Calu3 (cell line): ENCODE data around the gene UTY. TPM values are rescaled to one million over a fixed set of nuclear protein-coding genes. Genes with fewer than 3 reads are reported as not detected.

Experiments used
- BruUV-seq: library from RNA; stranded (reverse); fragments of 400-500 nt; replicated peaks from 2 replicates; lab custom pipeline; 2021; lab: Mats Ljungman, UMichigan
- CTCF ChIA-PET: fragments of 300-600 bp; sonication (Branson Sonifier 250); formaldehyde crosslinking; loops from one replicate; lab custom pipeline; 2022; ENCODE audit warnings: antibody characterized with exemption; lab: Charles Lee
- DNase-seq: peaks from one replicate; pipeline ENCODE4 v3.0.0; 2022
- H3K27ac Mint-ChIP-seq: one replicate; pipeline ENCODE4 v1.8.0; 2022; ENCODE audit warnings: mixed read lengths; ENCODE audit not compliant: unreplicated experiment
- H3K27me3 Mint-ChIP-seq: one replicate; pipeline ENCODE4 v1.8.0; 2022; ENCODE audit warnings: mixed read lengths; ENCODE audit not compliant: unreplicated experiment
- H3K36me3 Mint-ChIP-seq: one replicate; pipeline ENCODE4 v1.8.0; 2022; ENCODE audit warnings: mild to moderate bottlenecking, moderate library complexity, mixed read lengths; ENCODE audit not compliant: insufficient read depth, unreplicated experiment
- H3K4me1 Mint-ChIP-seq: one replicate; pipeline ENCODE4 v1.8.0; 2022; ENCODE audit warnings: mild to moderate bottlenecking, low read depth, mixed read lengths; ENCODE audit not compliant: unreplicated experiment
- H3K4me3 Mint-ChIP-seq: one replicate; pipeline ENCODE4 v1.8.0; 2022; ENCODE audit warnings: mild to moderate bottlenecking, low read depth, moderate library complexity, mixed read lengths; ENCODE audit not compliant: unreplicated experiment
- H3K9me3 Mint-ChIP-seq: one replicate; pipeline ENCODE4 v1.8.0; 2022; ENCODE audit warnings: low read depth, mixed read lengths; ENCODE audit not compliant: unreplicated experiment
- CTCF ChIP-seq: fragments of 200-600 bp; IDR thresholded peaks from one replicate; pipeline ENCODE4 v1.8.0; 2022; ENCODE audit warnings: antibody characterized with exemption; ENCODE audit not compliant: unreplicated experiment
- intact Hi-C: fragments of 100-400 bp; cut with micrococcal nuclease; formaldehyde crosslinking; loops from one replicate; pipeline ENCODE4 v1.10.0; 2022; ENCODE audit not compliant: unreplicated experiment
- total RNA-seq: library from RNA; stranded (reverse); gene quantifications from 2 replicates; pipeline ENCODE4 v1.2.3, GENCODE V29; 2022

Gene UTY
- total RNA-seq, 1 experiment from 2014 or later: not detected

GRCh38 chrY:13432293-13433025 is 47.4 kb downstream of the UTY start:
- TF ChIP-seq CTCF: no peak
- BruUV-seq: no TSS peak
- DNase-seq: no peak
- Mint-ChIP-seq H3K4me1 (no peaks in the 10 kb centered on the region), H3K4me3 (no peak overlapping the region), H3K9me3 (no peaks in the 10 kb centered on the region), H3K27me3 (no peaks in the 10 kb centered on the region), H3K27ac (no peak overlapping the region), H3K36me3 (no peaks in the 10 kb centered on the region)
- intact Hi-C loops: no loop called here
- CTCF ChIA-PET: no interaction called here

DNA sequence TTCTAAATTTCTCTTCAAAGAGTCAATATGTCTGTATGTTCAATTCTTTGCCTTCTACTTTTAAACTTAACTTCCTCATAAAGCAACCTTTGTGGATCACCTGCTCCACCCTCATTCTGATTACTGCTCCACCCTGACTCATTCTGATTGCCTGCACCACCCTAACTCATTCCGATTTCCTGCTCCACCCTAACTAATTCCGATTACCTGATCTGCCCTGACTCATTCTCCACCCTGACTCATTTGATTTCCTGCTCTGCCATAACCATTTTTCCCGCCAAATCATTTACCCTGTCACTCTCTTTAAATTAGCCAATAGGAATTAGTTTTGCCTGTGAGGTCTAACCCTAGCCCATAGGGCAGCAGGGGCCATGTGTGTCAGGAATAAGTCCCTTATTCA is 50.3 kb downstream of the UTY start:
- no peaks in the 10 kb centered on the region for H3K9me3 Mint-ChIP-seq
- no peaks in the 10 kb centered on the region for H3K27me3 Mint-ChIP-seq
- CTCF ChIA-PET: no interaction called here
- no peaks in the 10 kb centered on the region for H3K36me3 Mint-ChIP-seq
- H3K4me1 Mint-ChIP-seq: no peaks in the 10 kb centered on the region
- DNase-seq: no peak
- no peak overlapping the region for H3K27ac Mint-ChIP-seq
- no TSS peak for BruUV-seq
- intact Hi-C loops: no loop called here
- TF ChIP-seq CTCF: no peak
- H3K4me3 Mint-ChIP-seq: no peak overlapping the region

- Mint-ChIP-seq H3K4me3 (no peak overlapping the region), H3K36me3 (no peaks in the 10 kb centered on the region), H3K4me1 (no peaks in the 10 kb centered on the region), H3K27ac (no peak overlapping the region), H3K27me3 (no peaks in the 10 kb centered on the region), H3K9me3 (no peaks in the 10 kb centered on the region)
- DNase-seq: no peak
- no peak for TF ChIP-seq CTCF
- no TSS peak for BruUV-seq
- intact Hi-C loops: no loop called here
- CTCF ChIA-PET: no interaction called here
Measured at GRCh38 chrY:13423281-13423732, 56.5 kb downstream of the UTY start.

DNA sequence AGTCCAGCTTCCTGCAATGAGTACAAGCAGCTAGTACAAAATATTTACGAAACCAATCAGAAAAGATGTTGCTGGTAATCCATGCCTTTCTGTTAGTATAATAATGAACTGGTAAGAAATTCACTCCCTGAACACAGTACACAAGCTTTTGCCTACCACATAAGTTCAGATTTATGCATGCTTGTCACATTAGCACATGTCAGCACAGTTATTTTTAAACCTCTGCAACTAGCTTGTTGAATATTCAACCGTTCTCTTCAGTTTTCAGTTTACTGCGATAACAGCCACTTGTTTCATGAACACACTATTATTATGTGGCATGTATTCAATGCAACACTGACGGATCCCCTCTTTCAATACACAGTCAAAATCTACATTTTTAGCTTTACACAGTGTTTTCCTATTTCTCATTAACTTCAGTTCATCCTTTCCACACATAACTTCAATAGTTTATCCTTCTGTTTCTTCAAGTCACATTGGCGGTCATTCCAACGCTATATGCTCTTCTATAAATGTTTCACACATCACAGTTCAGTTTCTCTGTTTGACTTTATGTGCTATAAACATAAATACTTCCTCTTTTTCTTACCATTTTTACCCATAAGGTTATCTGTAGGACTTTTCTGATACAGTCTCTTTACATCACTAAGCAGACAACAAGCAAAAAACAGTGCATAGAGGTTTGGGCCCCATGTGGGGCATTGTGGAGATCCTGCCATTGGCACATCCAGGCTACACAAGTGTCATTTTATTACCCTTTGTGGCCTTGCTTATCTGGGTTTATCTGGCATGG is 62.8 kb downstream of the UTY start:
- no peaks in the 10 kb centered on the region for H3K9me3 Mint-ChIP-seq
- H3K27me3 Mint-ChIP-seq: no peaks in the 10 kb centered on the region
- H3K4me3 Mint-ChIP-seq: no peak overlapping the region
- H3K36me3 Mint-ChIP-seq: no peaks in the 10 kb centered on the region
- CTCF ChIA-PET: no interaction called here
- DNase-seq: no peak
- H3K4me1 Mint-ChIP-seq: no peaks in the 10 kb centered on the region
- TF ChIP-seq CTCF: no peak
- H3K27ac Mint-ChIP-seq: no peak overlapping the region
- BruUV-seq: no TSS peak
- intact Hi-C loops: no loop called here
